Measurements from ENCODE around the gene ZNF282. TPM values are rescaled to one million over a fixed set of nuclear protein-coding genes. Genes with fewer than 3 reads are reported as not detected.

Gene ZNF282
- total RNA-seq, 1 experiment from 2014 or later: 38.2 TPM

DNA sequence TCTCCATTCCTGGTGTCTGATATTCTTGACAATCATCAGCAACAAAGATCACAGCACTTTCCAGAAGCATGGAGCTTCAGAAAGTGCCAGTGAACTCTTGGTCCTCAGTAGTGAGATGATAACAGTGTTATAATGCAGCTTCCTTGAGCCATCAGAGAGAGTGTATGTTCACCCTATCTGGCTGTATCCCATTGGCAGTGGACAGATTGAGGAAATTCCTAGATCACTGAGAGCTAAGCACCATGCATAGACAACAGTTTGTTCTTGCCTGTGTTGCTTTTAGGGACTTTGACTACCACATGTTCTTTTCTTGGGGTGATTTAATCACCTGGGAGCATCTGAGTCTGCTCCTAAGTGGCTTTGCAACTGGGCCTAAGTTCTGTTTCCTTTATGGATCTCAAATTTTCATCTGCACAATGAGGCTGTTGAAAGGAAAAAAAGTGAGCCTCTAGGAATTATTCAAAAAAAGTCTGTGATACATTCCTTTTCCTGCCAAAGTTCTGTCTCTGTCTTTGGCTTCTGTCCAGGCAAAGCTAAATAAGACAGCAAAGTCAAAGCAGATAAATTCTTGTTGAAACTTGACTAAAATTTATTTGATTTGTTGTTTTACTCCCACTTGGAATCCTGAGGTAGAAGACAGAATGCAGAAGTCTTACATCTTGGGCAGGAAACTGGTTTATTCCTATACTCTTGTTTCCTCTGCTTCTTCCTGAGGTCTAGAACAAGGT is 14.5 kb upstream of the ZNF282 start:
- POLR2A ChIA-PET (ENCODE audit: low non-redundant PET): no interaction called here
- no peak overlapping the region for H3K4me3 ChIP-seq (ENCODE audit: low read depth, low read length, poor library complexity, severe bottlenecking)
- peaks cover 47% of the 10 kb centered on the region for H3K36me3 ChIP-seq (ENCODE audit: insufficient read depth, low read length, poor library complexity, severe bottlenecking)
- DNase-seq (ENCODE audit: low spot score): no peak
- no peak for TF ChIP-seq EZH2 (IDR thresholded peaks at IDR 0.05; ENCODE audit: borderline replicate concordance, low read depth, low read length, poor library complexity, severe bottlenecking)
- TF ChIP-seq, protein P1, sequence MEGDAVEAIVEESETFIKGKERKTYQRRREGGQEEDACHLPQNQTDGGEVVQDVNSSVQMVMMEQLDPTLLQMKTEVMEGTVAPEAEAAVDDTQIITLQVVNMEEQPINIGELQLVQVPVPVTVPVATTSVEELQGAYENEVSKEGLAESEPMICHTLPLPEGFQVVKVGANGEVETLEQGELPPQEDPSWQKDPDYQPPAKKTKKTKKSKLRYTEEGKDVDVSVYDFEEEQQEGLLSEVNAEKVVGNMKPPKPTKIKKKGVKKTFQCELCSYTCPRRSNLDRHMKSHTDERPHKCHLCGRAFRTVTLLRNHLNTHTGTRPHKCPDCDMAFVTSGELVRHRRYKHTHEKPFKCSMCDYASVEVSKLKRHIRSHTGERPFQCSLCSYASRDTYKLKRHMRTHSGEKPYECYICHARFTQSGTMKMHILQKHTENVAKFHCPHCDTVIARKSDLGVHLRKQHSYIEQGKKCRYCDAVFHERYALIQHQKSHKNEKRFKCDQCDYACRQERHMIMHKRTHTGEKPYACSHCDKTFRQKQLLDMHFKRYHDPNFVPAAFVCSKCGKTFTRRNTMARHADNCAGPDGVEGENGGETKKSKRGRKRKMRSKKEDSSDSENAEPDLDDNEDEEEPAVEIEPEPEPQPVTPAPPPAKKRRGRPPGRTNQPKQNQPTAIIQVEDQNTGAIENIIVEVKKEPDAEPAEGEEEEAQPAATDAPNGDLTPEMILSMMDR (conservative IDR thresholded peaks at IDR 0.05; ENCODE audit: low read depth, low read length): no peak
- BruUV-seq (replicated peaks): no TSS peak
- H3K4me1 ChIP-seq (ENCODE audit: insufficient read depth, low read length, poor library complexity, severe bottlenecking): no peaks in the 10 kb centered on the region
- peak overlapping the region; percentile 0 for H3K27ac ChIP-seq (ENCODE audit: low read depth, low read length, poor library complexity, severe bottlenecking)
- intact Hi-C loops (cut with micrococcal nuclease; ENCODE audit: unreplicated experiment): no loop called here
- no peaks in the 10 kb centered on the region for H3K9me3 ChIP-seq (ENCODE audit: low read depth, low read length, poor library complexity, severe bottlenecking)
- CTCF ChIA-PET: no interaction called here
- no peaks in the 10 kb centered on the region for H3K27me3 ChIP-seq (replicated peaks; ENCODE audit: insufficient read depth, low read depth, low read length, poor library complexity)

DNA sequence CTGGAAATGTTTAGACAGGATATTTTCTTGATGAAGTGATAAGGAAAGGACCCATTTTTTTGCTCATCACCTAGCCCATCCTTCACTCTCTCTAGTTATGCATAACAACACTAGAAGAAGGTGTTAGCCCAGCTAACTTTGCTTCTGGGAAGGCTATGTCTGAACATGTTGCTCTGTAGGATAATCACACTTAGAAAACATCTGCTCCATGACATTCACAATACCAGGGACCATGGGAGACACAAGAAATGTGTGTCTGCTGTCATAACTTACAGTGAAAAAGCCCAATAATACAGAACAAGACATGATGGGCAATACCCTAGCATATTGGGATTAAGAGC is 13.9 kb upstream of the ZNF282 start:
- TF ChIP-seq EZH2 (IDR thresholded peaks at IDR 0.05; ENCODE audit: borderline replicate concordance, low read depth, low read length, poor library complexity, severe bottlenecking): no peak
- TF ChIP-seq, protein P1 (conservative IDR thresholded peaks at IDR 0.05; ENCODE audit: low read depth, low read length): no peak
- H3K36me3 ChIP-seq (ENCODE audit: insufficient read depth, low read length, poor library complexity, severe bottlenecking): peaks cover 42% of the 10 kb centered on the region
- CTCF ChIA-PET: no interaction called here
- H3K27me3 ChIP-seq (replicated peaks; ENCODE audit: insufficient read depth, low read depth, low read length, poor library complexity): no peaks in the 10 kb centered on the region
- no peaks in the 10 kb centered on the region for H3K4me1 ChIP-seq (ENCODE audit: insufficient read depth, low read length, poor library complexity, severe bottlenecking)
- DNase-seq (ENCODE audit: low spot score): no peak
- POLR2A ChIA-PET (ENCODE audit: low non-redundant PET): no interaction called here
- no TSS peak for BruUV-seq (replicated peaks)
- no peak overlapping the region for H3K27ac ChIP-seq (ENCODE audit: low read depth, low read length, poor library complexity, severe bottlenecking)
- no peak overlapping the region for H3K4me3 ChIP-seq (ENCODE audit: low read depth, low read length, poor library complexity, severe bottlenecking)
- H3K9me3 ChIP-seq (ENCODE audit: low read depth, low read length, poor library complexity, severe bottlenecking): no peaks in the 10 kb centered on the region
- intact Hi-C loops (cut with micrococcal nuclease; ENCODE audit: unreplicated experiment): no loop called here

DNA sequence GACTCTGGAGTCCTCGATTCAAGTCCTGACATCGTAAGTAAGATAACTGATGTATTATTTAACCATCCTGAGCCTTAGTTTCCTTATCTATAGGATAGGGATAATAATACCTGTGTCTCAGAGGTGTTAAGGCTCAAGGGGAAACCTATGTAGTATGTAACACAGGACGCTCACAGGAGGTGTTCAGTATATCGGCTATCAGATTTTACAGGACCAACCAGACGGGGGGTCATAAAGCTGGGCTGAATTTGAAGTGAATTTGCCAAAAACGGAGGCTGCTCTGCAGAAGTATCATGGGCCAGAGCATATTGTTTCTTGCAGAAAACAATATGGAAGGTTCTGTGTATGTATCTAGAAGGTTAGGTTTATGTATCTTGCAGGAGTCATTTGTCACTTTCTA is 11.1 kb upstream of the ZNF282 start:
- BruUV-seq (replicated peaks): no TSS peak
- DNase-seq (ENCODE audit: low spot score): no peak
- Histone ChIP-seq H3K4me1 (ENCODE audit: insufficient read depth, low read length, poor library complexity, severe bottlenecking) (no peaks in the 10 kb centered on the region), H3K27me3 (replicated peaks; ENCODE audit: insufficient read depth, low read depth, low read length, poor library complexity) (no peaks in the 10 kb centered on the region), H3K9me3 (ENCODE audit: low read depth, low read length, poor library complexity, severe bottlenecking) (no peaks in the 10 kb centered on the region), H3K27ac (ENCODE audit: low read depth, low read length, poor library complexity, severe bottlenecking) (no peak overlapping the region), H3K36me3 (ENCODE audit: insufficient read depth, low read length, poor library complexity, severe bottlenecking) (peaks cover 18% of the 10 kb centered on the region), H3K4me3 (ENCODE audit: low read depth, low read length, poor library complexity, severe bottlenecking) (no peak overlapping the region)
- no peak for TF ChIP-seq EZH2 (IDR thresholded peaks at IDR 0.05; ENCODE audit: borderline replicate concordance, low read depth, low read length, poor library complexity, severe bottlenecking)
- TF ChIP-seq, protein P1 (conservative IDR thresholded peaks at IDR 0.05; ENCODE audit: low read depth, low read length): no peak
- ChIA-PET POLR2A (ENCODE audit: low non-redundant PET) (no interaction called here), CTCF (interaction anchor here (0.7 kb wide), 1 partner anchor 107 kb away, joined by 5 read pairs; no protein-coding TSS in a partner anchor)
- intact Hi-C loops (cut with micrococcal nuclease; ENCODE audit: unreplicated experiment): no loop called here

Measured in A673 (cell line).